Stimulated activated naive B cell treated with anti-CD40 and anti-IgM and Interleukin-4, amounts not matched to agents 10 μg/mL and 1 μg/mL and 100 μg/mL, for 72 hours (primary cell): Measurements from ENCODE around the gene CACNA1E.
"Not testable (repeated sequence)": the region's sequence is repeated elsewhere in the genome, so short reads cannot be mapped to it uniquely, and the experiment has no call there.

ENCODE experiments used
- ATAC-seq, 2 donors: fragments of 150-1000 bp; cut with Tn5 transposase; replicated peaks; 2 replicates each; pipeline ENCODE4 v1.10.0; 2021; ENCODE audit warnings: moderate library complexity in 1 of 2
- DNase-seq: peaks from one replicate; pipeline ENCODE4 v3.0.0; 2021
- H3K27ac Mint-ChIP-seq: one replicate; pipeline ENCODE4 v1.8.0; 2022; ENCODE audit warnings: mild to moderate bottlenecking, mixed read lengths
- H3K27me3 Mint-ChIP-seq, 2 donors: one replicate each; pipeline ENCODE4 v1.8.0; 2022; ENCODE audit warnings: mixed read lengths in 2 of 2
- H3K36me3 Mint-ChIP-seq, 2 donors: one replicate each; pipeline ENCODE4 v1.8.0; 2022; ENCODE audit warnings: mixed read lengths in 2 of 2, mild to moderate bottlenecking in 1 of 2
- H3K4me1 Mint-ChIP-seq, 2 donors: one replicate each; pipeline ENCODE4 v1.8.0; 2022; ENCODE audit warnings: mixed read lengths in 2 of 2, mild to moderate bottlenecking in 1 of 2
- H3K4me3 Mint-ChIP-seq, 2 donors: one replicate each; pipeline ENCODE4 v1.8.0; 2022; ENCODE audit warnings: mild to moderate bottlenecking in 2 of 2, mixed read lengths in 2 of 2, moderate library complexity in 1 of 2
- H3K9me3 Mint-ChIP-seq, 2 donors: one replicate each; pipeline ENCODE4 v1.8.0; 2022; ENCODE audit warnings: mixed read lengths in 2 of 2, mild to moderate bottlenecking in 1 of 2

CACNA1E gene

DNA sequence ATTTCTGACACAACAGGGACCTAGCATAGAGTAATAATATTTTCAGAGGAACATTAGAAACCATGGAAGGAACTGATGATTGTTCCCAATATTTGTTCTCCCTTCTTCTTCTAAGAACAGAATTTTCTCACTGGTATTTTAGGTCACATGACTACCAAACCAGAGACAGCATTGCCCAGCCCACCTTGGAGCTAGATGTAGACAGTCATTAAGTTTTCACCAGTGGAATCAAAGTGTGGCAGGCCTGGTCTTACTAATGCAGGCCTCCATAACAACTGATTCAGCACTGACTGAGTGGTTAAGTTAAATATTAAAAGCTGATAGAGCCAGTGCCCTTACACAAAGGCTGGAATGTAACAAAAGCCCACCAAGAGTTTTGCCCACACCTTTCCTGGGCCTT is 333.8 kb downstream of the CACNA1E start:
- H3K27ac Mint-ChIP-seq = no peak overlapping the region
- H3K27me3 Mint-ChIP-seq = peaks cover 0 to 16% of the 10 kb centered on the region in 2 donors
- peaks cover 0 to under 1% of the 10 kb centered on the region in 2 donors for H3K9me3 Mint-ChIP-seq
- H3K4me1 Mint-ChIP-seq = no peaks in the 10 kb centered on the region
- DNase-seq = no peak
- no peaks in the 10 kb centered on the region for H3K36me3 Mint-ChIP-seq
- no peak for ATAC-seq
- H3K4me3 Mint-ChIP-seq = no peak overlapping the region

DNA sequence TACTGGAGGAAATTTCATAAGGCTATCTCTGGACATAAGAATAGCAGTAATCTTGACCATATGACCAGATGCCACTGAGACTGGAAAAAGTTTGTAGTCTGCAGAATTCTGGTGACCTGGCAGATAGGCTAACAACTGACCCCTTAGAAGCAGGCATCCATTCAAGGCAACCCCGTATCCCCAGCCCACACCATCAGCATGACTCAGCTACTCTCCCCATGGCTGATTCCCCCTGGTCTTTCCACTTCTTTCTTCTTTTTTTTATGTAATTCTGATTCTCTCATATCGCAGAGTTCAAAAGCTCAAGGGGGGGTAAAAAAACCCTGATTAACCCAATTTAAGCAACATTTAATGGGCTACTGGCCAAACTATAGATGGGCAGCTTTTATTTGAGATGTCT is 335.1 kb downstream of the CACNA1E start:
- no peaks in the 10 kb centered on the region for H3K4me1 Mint-ChIP-seq
- no peak overlapping the region for H3K4me3 Mint-ChIP-seq
- peaks cover 0 to 3% of the 10 kb centered on the region in 2 donors for H3K9me3 Mint-ChIP-seq
- no peaks in the 10 kb centered on the region for H3K36me3 Mint-ChIP-seq
- DNase-seq (no peak), ATAC-seq (no peak)
- H3K27ac Mint-ChIP-seq = no peak overlapping the region
- H3K27me3 Mint-ChIP-seq = peaks cover 0 to 21% of the 10 kb centered on the region in 2 donors

DNA sequence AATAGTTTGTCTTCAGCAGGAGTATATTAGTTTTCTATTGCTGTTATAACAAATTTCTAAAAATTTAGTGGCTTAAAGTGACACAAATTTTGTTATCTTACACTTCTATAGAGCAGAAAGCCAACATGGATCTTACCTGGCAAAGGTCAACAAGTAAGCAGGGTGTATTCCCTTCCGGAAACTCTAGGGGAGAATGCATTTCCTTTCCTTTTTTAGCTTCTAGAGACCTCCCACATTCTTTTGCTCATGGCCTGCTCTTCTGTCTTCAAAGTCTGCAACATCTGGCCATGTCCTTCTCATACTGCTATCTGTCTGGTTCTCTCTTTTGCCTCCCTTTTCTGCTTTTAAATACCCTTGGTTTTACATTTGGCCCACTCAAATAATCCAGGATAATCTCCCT is 335.6 kb downstream of the CACNA1E start:
- H3K4me1 Mint-ChIP-seq = no peaks in the 10 kb centered on the region
- H3K27me3 Mint-ChIP-seq = peaks cover 0 to 23% of the 10 kb centered on the region in 2 donors
- no peak overlapping the region for H3K4me3 Mint-ChIP-seq
- peaks cover 0 to 4% of the 10 kb centered on the region in 2 donors for H3K9me3 Mint-ChIP-seq
- H3K36me3 Mint-ChIP-seq = no peaks in the 10 kb centered on the region
- no peak overlapping the region for H3K27ac Mint-ChIP-seq
- no peak for DNase-seq
- ATAC-seq = no peak

GRCh38 chr1:181821701-181822100 is 338.4 kb downstream of the CACNA1E start:
- Mint-ChIP-seq H3K27me3 (peaks cover 0 to 23% of the 10 kb centered on the region in 2 donors), H3K27ac (no peak overlapping the region), H3K36me3 (no peaks in the 10 kb centered on the region), H3K4me3 (no peak overlapping the region), H3K4me1 (no peaks in the 10 kb centered on the region), H3K9me3 (peaks cover 3 to 7% of the 10 kb centered on the region in 2 donors)
- DNase-seq (no peak), ATAC-seq (no peak)

DNA sequence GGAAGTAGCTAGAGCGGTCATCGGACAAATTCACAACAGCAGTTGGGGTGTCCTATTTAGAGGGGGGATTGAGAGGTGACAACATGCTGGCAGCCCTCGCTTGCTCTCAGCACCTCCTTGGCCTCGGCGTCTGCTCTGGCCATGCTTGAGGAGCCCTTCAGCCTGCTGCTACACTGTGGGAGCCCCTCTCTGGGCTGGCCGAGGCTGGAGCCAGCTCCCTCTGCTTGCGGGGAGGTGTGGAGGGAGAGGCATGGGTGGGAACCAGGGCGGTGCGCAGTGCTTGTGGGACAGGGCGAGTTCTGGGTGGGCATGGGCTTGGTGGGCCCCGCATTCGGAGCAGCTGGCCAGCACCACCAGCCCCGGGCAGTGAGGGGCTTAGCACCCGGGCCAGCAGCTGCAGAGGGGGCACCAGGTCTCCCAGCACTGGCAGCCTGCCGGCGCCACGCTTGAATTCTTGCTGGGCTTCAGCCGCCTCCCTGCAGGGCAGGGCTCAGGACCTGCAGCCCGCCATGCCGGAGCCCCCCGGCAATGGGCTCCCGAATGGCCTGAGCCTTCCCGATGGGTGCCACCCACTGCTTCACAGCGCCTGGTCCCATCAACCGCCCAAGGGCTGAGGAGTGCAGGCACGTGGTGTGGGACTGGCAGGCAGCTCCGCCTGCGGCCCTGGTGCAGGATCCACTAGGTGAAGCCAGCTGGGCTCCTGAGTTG is 349.0 kb downstream of the CACNA1E start:
- not testable (repeated sequence) for H3K27ac Mint-ChIP-seq, H3K4me1 Mint-ChIP-seq, H3K36me3 Mint-ChIP-seq, DNase-seq, H3K4me3 Mint-ChIP-seq, H3K27me3 Mint-ChIP-seq, ATAC-seq
- H3K9me3 Mint-ChIP-seq = peaks cover 14 to 24% of the 10 kb centered on the region in 2 donors

DNA sequence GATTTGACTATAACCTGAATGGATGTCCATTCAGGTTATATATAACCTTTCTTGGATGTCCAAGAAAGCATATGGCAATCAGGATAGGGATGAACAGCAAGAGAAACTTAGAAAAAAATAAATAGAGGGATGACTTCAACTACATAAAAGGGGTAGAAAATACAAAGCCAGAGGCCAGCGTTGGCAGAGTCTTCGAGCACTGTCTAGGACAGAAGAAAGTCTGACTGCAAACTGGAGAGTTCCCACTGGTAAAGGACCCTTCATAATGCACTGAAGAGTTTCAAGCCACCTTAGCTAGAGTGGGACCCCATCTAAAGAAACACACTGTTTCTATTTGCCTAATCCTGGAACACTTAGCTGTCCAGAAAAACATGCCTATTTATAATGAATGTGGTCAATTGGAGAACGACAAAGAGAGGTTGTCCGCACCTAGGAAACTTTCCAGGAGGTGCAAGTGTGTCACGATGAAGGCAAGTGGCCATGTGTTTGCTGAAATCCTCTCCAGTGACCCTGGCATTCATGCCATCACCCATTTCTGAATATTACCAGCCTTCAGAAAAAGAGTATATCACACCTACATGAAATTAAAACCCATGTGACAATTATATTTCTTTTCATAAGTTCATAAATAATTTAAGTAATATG is 362.8 kb downstream of the CACNA1E start:
- peaks cover 10% of the 10 kb centered on the region in 2 donors for H3K9me3 Mint-ChIP-seq

GRCh38 chr1:181846681-181847080 is 363.4 kb downstream of the CACNA1E start:
- Mint-ChIP-seq H3K27me3 (peaks cover 0 to 8% of the 10 kb centered on the region in 2 donors), H3K9me3 (peaks cover 10 to 12% of the 10 kb centered on the region in 2 donors), H3K4me1 (no peaks in the 10 kb centered on the region), H3K27ac (no peak overlapping the region), H3K36me3 (no peaks in the 10 kb centered on the region), H3K4me3 (no peak overlapping the region)
- DNase-seq (no peak), ATAC-seq (no peak)

More for the DNA sequence above, 362.8 kb downstream of the CACNA1E start:
- Mint-ChIP-seq H3K4me1 (no peaks in the 10 kb centered on the region), H3K4me3 (no peak overlapping the region), H3K27ac (no peak overlapping the region), H3K36me3 (no peaks in the 10 kb centered on the region), H3K27me3 (peaks cover 0 to 8% of the 10 kb centered on the region in 2 donors)
- DNase-seq (no peak), ATAC-seq (no peak)

GRCh38 chr1:181849071-181849470 is 365.8 kb downstream of the CACNA1E start:
- Mint-ChIP-seq H3K4me3 (no peak overlapping the region), H3K27ac (no peak overlapping the region), H3K4me1 (no peaks in the 10 kb centered on the region), H3K9me3 (peaks cover 20% of the 10 kb centered on the region in 2 donors), H3K27me3 (peaks cover 0 to 8% of the 10 kb centered on the region in 2 donors), H3K36me3 (no peaks in the 10 kb centered on the region)
- ATAC-seq = no peak
- DNase-seq = no peak

DNA sequence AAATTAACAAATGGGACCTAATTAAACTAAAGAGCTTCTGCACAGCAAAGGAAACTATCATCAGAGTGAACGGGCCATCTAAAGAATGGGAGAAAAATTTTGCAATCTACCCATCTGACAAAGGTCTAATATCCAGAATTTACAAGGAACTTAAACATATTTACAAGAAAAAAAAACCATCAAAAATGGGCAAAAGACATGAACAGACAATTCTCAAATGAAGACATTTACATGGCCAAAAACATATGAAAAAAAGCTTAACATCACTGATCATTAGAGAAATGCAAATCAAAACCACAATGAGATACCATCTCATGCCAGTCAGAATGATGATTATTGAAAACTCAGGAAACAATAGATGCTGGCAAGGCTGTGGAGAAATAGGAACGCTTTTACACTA is 370.9 kb downstream of the CACNA1E start:
- H3K4me3 Mint-ChIP-seq, DNase-seq, H3K4me1 Mint-ChIP-seq, H3K27me3 Mint-ChIP-seq, H3K27ac Mint-ChIP-seq, H3K36me3 Mint-ChIP-seq, ATAC-seq: not testable (repeated sequence)
- peaks cover 17 to 26% of the 10 kb centered on the region in 2 donors for H3K9me3 Mint-ChIP-seq

- H3K27me3 Mint-ChIP-seq = peaks cover 0 to 5% of the 10 kb centered on the region in 2 donors
- H3K27ac Mint-ChIP-seq = no peak overlapping the region
- DNase-seq (no peak), ATAC-seq (no peak)
- no peaks in the 10 kb centered on the region for H3K4me1 Mint-ChIP-seq
- peaks cover 15 to 19% of the 10 kb centered on the region in 2 donors for H3K9me3 Mint-ChIP-seq
- H3K36me3 Mint-ChIP-seq = no peaks in the 10 kb centered on the region
- H3K4me3 Mint-ChIP-seq = no peak overlapping the region
Measured at GRCh38 chr1:181855380-181855779, 372.1 kb downstream of the CACNA1E start.
